GM10847 (cell line): ENCODE data around the gene TRAPPC14.

ENCODE experiments used
- POLR2A ChIP-seq: IDR thresholded peaks from 2 replicates; pipeline ENCODE4 v1.6.1; 2011; ENCODE audit not compliant: insufficient read length; ENCODE audit errors: extremely low read depth

TRAPPC14 gene

GRCh38 chr7:100119970-100120732 lies 38.4 kb downstream of the TRAPPC14 start:
- TF ChIP-seq POLR2A = no peak

- TF ChIP-seq POLR2A = peak; percentile 64
These were observed 39.2 kb downstream of the TRAPPC14 start, which contains the start of the genes CNPY4 and TAF6 for GRCh38 chr7:100119072-100119969. Gene CNPY4, plus strand, starts transcription at chr7:100119634. Its CDS starts 111 bp downstream, at chr7:100119745. Gene TAF6, minus strand, starts transcription at chr7:100119358. Its CDS starts 5,149 bp downstream, at chr7:100114209.

- no peak for TF ChIP-seq POLR2A
These were observed 40.0 kb downstream of the TRAPPC14 start for GRCh38 chr7:100118388-100119071.

DNA sequence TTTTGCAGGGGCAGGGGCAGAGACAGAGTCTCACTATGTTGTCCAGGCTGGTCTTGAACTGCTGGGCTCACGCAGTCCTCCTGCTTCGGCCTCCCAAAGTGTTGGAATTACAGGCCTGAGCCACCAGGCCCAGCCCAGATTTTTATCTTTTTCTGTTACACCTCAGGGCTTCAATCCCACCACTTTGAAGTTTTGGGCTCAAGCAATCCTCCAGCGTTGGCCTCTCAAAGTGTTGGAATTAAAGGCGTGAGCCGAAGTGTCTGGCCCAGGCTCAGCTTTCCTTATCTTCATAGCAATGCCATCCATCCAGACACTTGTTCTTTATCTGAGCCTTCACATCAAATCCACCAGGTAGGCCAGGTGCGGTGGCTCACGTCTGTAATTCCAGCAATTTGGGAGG lies 43.5 kb downstream of the TRAPPC14 start:
- no peak for TF ChIP-seq POLR2A

DNA sequence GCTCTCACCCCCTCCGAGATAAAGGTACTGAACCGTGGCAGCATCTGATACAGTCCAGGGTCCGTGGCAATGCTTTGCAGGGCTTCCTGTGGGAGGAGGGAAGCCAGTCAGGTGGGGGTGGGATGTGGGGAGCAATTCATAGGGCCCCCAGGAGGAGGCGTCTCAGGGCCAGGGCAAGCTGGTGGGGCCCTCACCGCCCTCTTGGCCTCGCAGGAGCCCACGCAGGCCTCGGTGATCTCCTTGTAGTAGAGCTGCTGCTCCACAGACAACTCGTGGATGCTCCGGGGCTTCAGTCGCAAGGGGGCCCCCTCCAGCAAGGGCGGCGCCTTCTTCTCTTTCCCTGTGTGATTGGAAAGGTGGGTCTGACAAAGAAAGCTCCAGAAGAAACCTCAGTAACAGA lies 46.6 kb downstream of the TRAPPC14 start:
- no peak for TF ChIP-seq POLR2A

DNA sequence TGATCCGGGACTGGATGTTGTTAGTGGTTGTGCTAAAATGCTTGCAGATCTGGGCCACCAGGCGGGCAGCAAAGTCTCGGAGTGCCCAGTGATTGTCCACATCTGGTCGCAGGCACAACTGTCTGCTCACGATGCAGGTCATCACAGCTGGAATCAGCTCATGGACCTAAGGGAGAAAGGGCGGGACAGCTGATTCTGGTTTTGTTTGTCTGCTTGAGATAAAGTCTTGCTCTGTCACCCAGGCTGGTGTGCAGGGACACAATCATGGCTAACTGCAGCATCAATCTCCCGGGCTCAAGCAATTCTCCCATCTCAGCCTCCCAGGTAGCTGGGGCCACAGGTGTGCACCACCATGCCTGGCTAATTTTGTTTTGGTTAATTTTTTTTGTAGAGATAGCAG lies 47.4 kb downstream of the TRAPPC14 start:
- no peak for TF ChIP-seq POLR2A

DNA sequence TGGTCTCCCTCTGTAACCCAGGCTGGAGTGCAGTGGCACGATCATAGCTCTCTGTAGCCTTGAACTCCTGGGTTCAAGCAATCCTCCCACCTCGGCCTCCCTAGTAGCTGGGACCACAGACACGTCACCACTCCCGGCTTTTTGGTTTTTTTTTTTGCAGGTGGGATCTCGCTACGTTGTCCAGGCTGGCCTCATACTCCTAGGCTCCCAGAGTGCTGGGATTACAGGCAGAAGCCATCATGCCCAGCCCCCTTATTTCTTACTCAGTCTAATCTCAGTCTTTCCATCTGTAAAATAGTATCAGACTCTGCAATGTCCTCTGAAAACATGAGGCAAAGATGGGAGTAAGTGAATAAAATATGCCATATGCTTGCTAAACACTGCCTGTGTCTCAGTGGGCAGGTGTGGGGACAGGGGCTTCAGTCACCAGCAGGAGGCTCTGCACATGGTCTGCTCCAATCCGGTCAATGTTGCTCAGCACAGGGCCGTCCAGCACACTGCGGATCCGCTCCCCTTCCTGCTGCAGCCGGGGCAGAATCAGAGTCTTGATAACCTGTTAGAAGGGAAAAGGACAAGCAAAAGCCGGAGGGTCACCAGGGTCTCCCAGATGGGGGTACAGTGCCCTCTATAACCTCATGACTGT lies 48.9 kb downstream of the TRAPPC14 start:
- no peak for TF ChIP-seq POLR2A

GRCh38 chr7:100107890-100108289 lies 50.6 kb downstream of the TRAPPC14 start:
- TF ChIP-seq POLR2A = no peak

GRCh38 chr7:100107125-100107737 lies 51.3 kb downstream of the TRAPPC14 start:
- no peak for TF ChIP-seq POLR2A

- TF ChIP-seq POLR2A = no peak
These were observed 51.9 kb downstream of the TRAPPC14 start for GRCh38 chr7:100106633-100107032.

- TF ChIP-seq POLR2A = no peak
These were observed 53.0 kb downstream of the TRAPPC14 start for GRCh38 chr7:100105534-100105933.
